ENCODE results near the gene PTGDS. TPM values are rescaled to one million over a fixed set of nuclear protein-coding genes. Genes with fewer than 3 reads are reported as not detected.
A peak's percentile ranks its signal among the peaks of the same experiment; 100 is the strongest.

Gene PTGDS
- total RNA-seq, 2 donors from 2014 or later, result 1.3 TPM; not detected in 1

GRCh38 chr9:136970361-136970760 lies 6.9 kb upstream of the PTGDS start:
- H3K4me1 Mint-ChIP-seq, result peaks cover 7% of the 10 kb centered on the region

GRCh38 chr9:136971746-136972145 lies 5.6 kb upstream of the PTGDS start:
- H3K27ac Mint-ChIP-seq, result no peak overlapping the region
- no peaks in the 10 kb centered on the region for H3K27me3 Mint-ChIP-seq
- no peak overlapping the region for H3K4me3 Mint-ChIP-seq
- no peaks in the 10 kb centered on the region for H3K9me3 Mint-ChIP-seq
- H3K4me1 Mint-ChIP-seq, result no peaks in the 10 kb centered on the region
- no peaks in the 10 kb centered on the region for H3K36me3 Mint-ChIP-seq (ENCODE audit: low read depth)
- no peak for ATAC-seq (replicated peaks)

More at GRCh38 chr9:136970361-136970760, 6.9 kb upstream of the PTGDS start:
- H3K27ac Mint-ChIP-seq, result no peak overlapping the region
- no peak overlapping the region for H3K4me3 Mint-ChIP-seq
- H3K27me3 Mint-ChIP-seq, result no peaks in the 10 kb centered on the region
- ATAC-seq (replicated peaks), result no peak
- no peaks in the 10 kb centered on the region for H3K36me3 Mint-ChIP-seq (ENCODE audit: low read depth)
- no peaks in the 10 kb centered on the region for H3K9me3 Mint-ChIP-seq

GRCh38 chr9:136972335-136972734 lies 5.0 kb upstream of the PTGDS start:
- H3K9me3 Mint-ChIP-seq, result no peaks in the 10 kb centered on the region
- no peaks in the 10 kb centered on the region for H3K36me3 Mint-ChIP-seq (ENCODE audit: low read depth)
- no peaks in the 10 kb centered on the region for H3K4me1 Mint-ChIP-seq
- no peak overlapping the region for H3K4me3 Mint-ChIP-seq
- no peak for ATAC-seq (replicated peaks)
- H3K27me3 Mint-ChIP-seq, result no peaks in the 10 kb centered on the region
- H3K27ac Mint-ChIP-seq, result no peak overlapping the region

- H3K27me3 Mint-ChIP-seq, result no peaks in the 10 kb centered on the region
Observed at GRCh38 chr9:136972743-136973142, 4.6 kb upstream of the PTGDS start.

GRCh38 chr9:136973618-136974617 lies 3.4 kb upstream of the PTGDS start:
- Mint-ChIP-seq H3K4me3 (no peak overlapping the region), H3K27me3 (no peaks in the 10 kb centered on the region), H3K36me3 (ENCODE audit: low read depth) (no peaks in the 10 kb centered on the region), H3K4me1 (no peaks in the 10 kb centered on the region), H3K27ac (no peak overlapping the region), H3K9me3 (no peaks in the 10 kb centered on the region)
- ATAC-seq (replicated peaks), result no peak

More at GRCh38 chr9:136972743-136973142, 4.6 kb upstream of the PTGDS start:
- H3K36me3 Mint-ChIP-seq (ENCODE audit: low read depth), result no peaks in the 10 kb centered on the region
- H3K27ac Mint-ChIP-seq, result no peak overlapping the region
- H3K4me3 Mint-ChIP-seq, result no peak overlapping the region
- H3K9me3 Mint-ChIP-seq, result no peaks in the 10 kb centered on the region
- no peaks in the 10 kb centered on the region for H3K4me1 Mint-ChIP-seq
- ATAC-seq (replicated peaks), result no peak

- Mint-ChIP-seq H3K4me3 (peak overlapping the region; percentile 56), H3K27me3 (no peaks in the 10 kb centered on the region)
- peak; percentile 57 for ATAC-seq (replicated peaks)
Observed at GRCh38 chr9:136974817-136975535, 2.3 kb upstream of the PTGDS start.

GRCh38 chr9:136975644-136976043 lies 1.7 kb upstream of the PTGDS start:
- Mint-ChIP-seq H3K4me1 (no peaks in the 10 kb centered on the region), H3K4me3 (peak overlapping the region; percentile 56), H3K36me3 (ENCODE audit: low read depth) (no peaks in the 10 kb centered on the region), H3K27ac (peak overlapping the region; percentile 50), H3K27me3 (no peaks in the 10 kb centered on the region), H3K9me3 (no peaks in the 10 kb centered on the region)
- peak; percentile 37 for ATAC-seq (replicated peaks)

More at GRCh38 chr9:136974817-136975535, 2.3 kb upstream of the PTGDS start:
- Mint-ChIP-seq H3K27ac (peak overlapping the region; percentile 50), H3K4me1 (no peaks in the 10 kb centered on the region), H3K9me3 (no peaks in the 10 kb centered on the region), H3K36me3 (ENCODE audit: low read depth) (no peaks in the 10 kb centered on the region)

GRCh38 chr9:136977649-136978072 lies 357 bp downstream of the PTGDS start:
- Mint-ChIP-seq H3K4me1 (no peaks in the 10 kb centered on the region), H3K36me3 (ENCODE audit: low read depth) (no peaks in the 10 kb centered on the region), H3K27me3 (no peaks in the 10 kb centered on the region), H3K27ac (no peak overlapping the region), H3K9me3 (no peaks in the 10 kb centered on the region), H3K4me3 (no peak overlapping the region)
- no peak for ATAC-seq (replicated peaks)

- Mint-ChIP-seq H3K27me3 (no peaks in the 10 kb centered on the region), H3K4me3 (no peak overlapping the region), H3K36me3 (ENCODE audit: low read depth) (no peaks in the 10 kb centered on the region), H3K4me1 (no peaks in the 10 kb centered on the region), H3K27ac (no peak overlapping the region), H3K9me3 (no peaks in the 10 kb centered on the region)
- ATAC-seq (replicated peaks), result peak; percentile 24
Observed at GRCh38 chr9:136978073-136978864, 965 bp downstream of the PTGDS start.

GRCh38 chr9:136978865-136979544 lies 1.7 kb downstream of the PTGDS start:
- no peak overlapping the region for H3K27ac Mint-ChIP-seq
- peaks cover 4% of the 10 kb centered on the region for H3K4me1 Mint-ChIP-seq
- no peaks in the 10 kb centered on the region for H3K36me3 Mint-ChIP-seq (ENCODE audit: low read depth)
- H3K9me3 Mint-ChIP-seq, result no peaks in the 10 kb centered on the region
- H3K27me3 Mint-ChIP-seq, result peaks cover 4% of the 10 kb centered on the region
- H3K4me3 Mint-ChIP-seq, result no peak overlapping the region
- ATAC-seq (replicated peaks), result no peak

- Mint-ChIP-seq H3K27ac (no peak overlapping the region), H3K27me3 (peaks cover 6% of the 10 kb centered on the region), H3K36me3 (ENCODE audit: low read depth) (no peaks in the 10 kb centered on the region), H3K4me3 (no peak overlapping the region), H3K9me3 (no peaks in the 10 kb centered on the region), H3K4me1 (peaks cover 5% of the 10 kb centered on the region)
- no peak for ATAC-seq (replicated peaks)
Observed at GRCh38 chr9:136979769-136980587, 2.7 kb downstream of the PTGDS start.

GRCh38 chr9:136980669-136981478 lies 3.6 kb downstream of the PTGDS start:
- H3K9me3 Mint-ChIP-seq, result no peaks in the 10 kb centered on the region
- peaks cover 5% of the 10 kb centered on the region for H3K4me1 Mint-ChIP-seq
- ATAC-seq (replicated peaks), result no peak
- no peak overlapping the region for H3K4me3 Mint-ChIP-seq
- H3K27ac Mint-ChIP-seq, result no peak overlapping the region
- peaks cover 6% of the 10 kb centered on the region for H3K27me3 Mint-ChIP-seq
- no peaks in the 10 kb centered on the region for H3K36me3 Mint-ChIP-seq (ENCODE audit: low read depth)
